ENCODE results near the gene CTRB1.

GRCh38 chr16:75267631-75268264 is 49.0 kb downstream of the CTRB1 start:
- TF ChIP-seq CTCF (conservative IDR thresholded peaks at IDR 0.05) (no peak), ZFX (IDR thresholded peaks at IDR 0.05) (no peak)
